H1 (cell line): Measurements from ENCODE around the gene GCK. TPM values are rescaled to one million over a fixed set of nuclear protein-coding genes. Genes with fewer than 3 reads are reported as not detected.

ENCODE experiments used
- CTCF ChIA-PET: fragments of 300-600 bp; sonication (Branson Sonifier 250); formaldehyde crosslinking; loops from one replicate; lab custom pipeline; 2021; ENCODE audit not compliant: partially characterized antibody; lab: Charles Lee
- POLR2A ChIA-PET: fragments of 300-600 bp; sonication (Branson Sonifier 250); formaldehyde crosslinking; loops from one replicate; lab custom pipeline; 2021; ENCODE audit warnings: inconsistent platforms; ENCODE audit not compliant: partially characterized antibody; lab: Charles Lee
- DNase-seq, 2 experiments: peaks; one replicate each; pipeline versions ENCODE4 v3.0.0 to v3.0.0-alpha.2; 2010 to 2022; ENCODE audit warnings: low spot score in 2 of 2, low read depth in 1 of 2, mixed read lengths in 1 of 2
- FAIRE-seq: peaks from 2 replicates; lab custom pipeline; 2011; peaks lifted over from hg19 to GRCh38; lab: Jason Lieb, UNC
- H2AFZ ChIP-seq: 2 replicates; pipeline ENCODE4 v1.8.1; 2012; ENCODE audit warnings: low read length, inconsistent platforms
- H2AK5ac ChIP-seq: 2 replicates; pipeline ENCODE4 v1.6.1; 2013; ENCODE audit warnings: low read depth, low read length
- H2BK120ac ChIP-seq: replicated peaks from 2 replicates; pipeline ENCODE3; 2013; ENCODE audit warnings: low read depth, low read length, inconsistent platforms
- H2BK12ac ChIP-seq: 2 replicates; pipeline ENCODE4 v1.6.1; 2013; ENCODE audit warnings: low read depth, low read length
- H2BK15ac ChIP-seq: 2 replicates; pipeline ENCODE4 v1.6.1; 2013; ENCODE audit warnings: low read length
- H2BK20ac ChIP-seq: 2 replicates; pipeline ENCODE4 v1.6.1; 2013; ENCODE audit warnings: low read length
- H2BK5ac ChIP-seq: 2 replicates; pipeline ENCODE4 v1.6.1; 2013; ENCODE audit warnings: low read depth, low read length
- H3K14ac ChIP-seq: 2 replicates; pipeline ENCODE4 v1.6.1; 2013; ENCODE audit warnings: inconsistent platforms; ENCODE audit not compliant: insufficient read length
- H3K18ac ChIP-seq: 2 replicates; pipeline ENCODE4 v1.6.1; 2013; ENCODE audit warnings: low read length; ENCODE audit errors: extremely low read depth
- H3K23ac ChIP-seq: 2 replicates; pipeline ENCODE4 v1.6.1; 2013; ENCODE audit warnings: inconsistent platforms; ENCODE audit not compliant: insufficient read length
- H3K23me2 ChIP-seq: 2 replicates; pipeline ENCODE4 v1.6.1; 2013; ENCODE audit warnings: low read depth, low read length
- H3K27ac ChIP-seq: 2 replicates; pipeline ENCODE4 v1.6.1; 2011; ENCODE audit warnings: low read depth, low read length, inconsistent platforms
- H3K27me3 ChIP-seq, 4 experiments: replicated peaks in 1 of 4; 1 replicate in 1 of 4; 2 replicates in 3 of 4; pipeline versions ENCODE4 v1.6.1 to v1.8.1; 2011 to 2013; ENCODE audit warnings: low read length in 3 of 4, mild to moderate bottlenecking in 3 of 4, inconsistent platforms in 2 of 4, mixed read lengths in 2 of 4, moderate library complexity in 1 of 4; ENCODE audit not compliant: control insufficient read depth in 3 of 4, insufficient read depth in 3 of 4; ENCODE audit errors: extremely low read depth in 1 of 4
- H3K36me3 ChIP-seq, 4 experiments: 2 replicates each; pipeline versions ENCODE4 v1.6.1 to v1.8.1; 2011 to 2013; ENCODE audit warnings: mild to moderate bottlenecking in 4 of 4, low read length in 3 of 4, moderate library complexity in 2 of 4, control low read depth in 1 of 4, inconsistent platforms in 1 of 4; ENCODE audit not compliant: insufficient read depth in 4 of 4, control insufficient read depth in 2 of 4
- H3K4ac ChIP-seq: replicated peaks from 2 replicates; pipeline ENCODE3; 2013; ENCODE audit warnings: low read length, low read depth, mixed read lengths, inconsistent platforms; ENCODE audit not compliant: insufficient read length
- H3K4me1 ChIP-seq, 4 experiments: replicated peaks in 1 of 4; 1 replicate in 1 of 4; 2 replicates in 3 of 4; pipeline versions ENCODE4 v1.6.1 to v1.8.1; 2011 to 2013; ENCODE audit warnings: low read length in 3 of 4, inconsistent platforms in 2 of 4, mixed read lengths in 1 of 4; ENCODE audit not compliant: insufficient read depth in 4 of 4, control insufficient read depth in 3 of 4
- H3K4me2 ChIP-seq, 2 experiments: 2 replicates each; pipeline versions ENCODE4 v1.6.1 to v1.8.1; 2011 to 2013; ENCODE audit warnings: low read depth in 2 of 2, low read length in 2 of 2, control low read depth in 1 of 2, inconsistent platforms in 1 of 2, mild to moderate bottlenecking in 1 of 2; ENCODE audit not compliant: insufficient read depth in 1 of 2
- H3K4me3 ChIP-seq, 4 experiments: fragments of 200-600, 300-600 bp in 1 of 4; sonication (generic), shearing (Covaris generic), sonication (Bioruptor Twin) in 1 of 4; 2 replicates each; pipeline versions ENCODE4 v1.5.1 to v1.8.1; 2011 to 2016; ENCODE audit warnings: low read length in 4 of 4, low read depth in 3 of 4, control low read depth in 2 of 4, inconsistent platforms in 2 of 4, mild to moderate bottlenecking in 2 of 4, mixed read lengths in 1 of 4, moderate library complexity in 1 of 4; ENCODE audit not compliant: insufficient read depth in 2 of 4; ENCODE audit errors: extremely low read depth in 1 of 4
- H3K56ac ChIP-seq: replicated peaks from 2 replicates; pipeline ENCODE3; 2013; ENCODE audit warnings: low read depth, mild to moderate bottlenecking, mixed read lengths, low read length, inconsistent platforms; ENCODE audit not compliant: insufficient read length
- H3K79me1 ChIP-seq: 2 replicates; pipeline ENCODE4 v1.6.1; 2013; ENCODE audit warnings: low read depth, low read length, control low read depth
- H3K79me2 ChIP-seq, 2 experiments: 2 replicates each; pipeline versions ENCODE4 v1.6.1 to v1.8.1; 2012 to 2013; ENCODE audit warnings: low read length in 2 of 2, mild to moderate bottlenecking in 2 of 2, inconsistent platforms in 1 of 2; ENCODE audit not compliant: insufficient read depth in 2 of 2, control insufficient read depth in 1 of 2
- H3K9ac ChIP-seq, 4 experiments: replicated peaks in 1 of 4; 1 replicate in 1 of 4; 2 replicates in 3 of 4; pipeline versions ENCODE4 v1.6.1 to v1.8.1; 2011 to 2013; ENCODE audit warnings: low read depth in 3 of 4, low read length in 3 of 4, control low read depth in 2 of 4, mild to moderate bottlenecking in 2 of 4, moderate library complexity in 2 of 4, inconsistent platforms in 1 of 4; ENCODE audit errors: extremely low read depth in 1 of 4
- H3K9me3 ChIP-seq, 2 experiments: 2 replicates each; pipeline versions ENCODE4 v1.6.1 to v1.8.1; 2012 to 2013; ENCODE audit warnings: mild to moderate bottlenecking in 2 of 2, moderate library complexity in 2 of 2, control low read depth in 1 of 2, inconsistent platforms in 1 of 2, low read depth in 1 of 2, low read length in 1 of 2, mixed read lengths in 1 of 2; ENCODE audit not compliant: insufficient read depth in 2 of 2
- H4K20me1 ChIP-seq, 2 experiments: replicated peaks in 1 of 2; 2 replicates each; pipeline versions ENCODE3 to v1.8.1; 2011 to 2013; ENCODE audit warnings: inconsistent platforms in 2 of 2, low read length in 2 of 2, mild to moderate bottlenecking in 1 of 2; ENCODE audit not compliant: insufficient read depth in 2 of 2, control insufficient read depth in 1 of 2
- H4K5ac ChIP-seq: 2 replicates; pipeline ENCODE4 v1.6.1; 2013; ENCODE audit warnings: low read length, low read depth, mixed read lengths, inconsistent platforms; ENCODE audit not compliant: insufficient read length
- H4K8ac ChIP-seq: 2 replicates; pipeline ENCODE4 v1.8.0; 2013; ENCODE audit warnings: mild to moderate bottlenecking, moderate library complexity, low read length, inconsistent platforms; ENCODE audit not compliant: insufficient read depth; ENCODE audit errors: extremely low read depth
- H4K91ac ChIP-seq: replicated peaks from 2 replicates; pipeline ENCODE3; 2013; ENCODE audit warnings: low read length, mixed read lengths, inconsistent platforms; ENCODE audit not compliant: insufficient read length
- ASH2L ChIP-seq: fragments of 200-600, 300-600 bp; sonication (generic); IDR thresholded peaks from one replicate; pipeline ENCODE4 v1.7.1; 2017; ENCODE audit warnings: low read length
- CHD1 ChIP-seq: IDR thresholded peaks from 2 replicates; pipeline ENCODE4 v1.6.1; 2012; ENCODE audit warnings: low read depth, low read length, improper control_type of control experiment
- SUZ12 ChIP-seq: fragments of 200-600 bp; sonication (generic); IDR thresholded peaks from 2 replicates; pipeline ENCODE4 v1.6.1; 2012; ENCODE audit warnings: mild to moderate bottlenecking, inconsistent platforms, low read length, moderate library complexity, mixed read lengths
- TAF7 ChIP-seq: optimal IDR thresholded peaks from 2 replicates; pipeline ENCODE3; 2011; ENCODE audit warnings: low read depth, mild to moderate bottlenecking, inconsistent platforms, low read length, moderate library complexity, borderline replicate concordance
- WGBS, 2 experiments: shearing (Covaris generic) in 1 of 2; methylation state at CpG; one replicate each; pipeline versions ENCODE4 v1.1.6 to v1.1.7; 2013 to 2015; ENCODE audit warnings: low lambda C conversion rate in 2 of 2, mixed read lengths in 2 of 2, inconsistent platforms in 1 of 2, low coverage in 1 of 2, missing lambda C conversion rate in 1 of 2; ENCODE audit not compliant: insufficient replicate concordance in 2 of 2, insufficient coverage in 1 of 2, insufficient read length in 1 of 2; ENCODE audit errors: extremely low coverage in 1 of 2, missing lambda C conversion rate in 1 of 2; 5-methylcytosine and 5-hydroxymethylcytosine counted together
- polyA plus RNA-seq, 7 experiments: library from polyadenylated mRNA; depleted of rRNA in 3 of 7; stranded (reverse) in 5 of 7; unstranded in 2 of 7; fragments of >200 nt in 5 of 7; fragments of 200-250 nt in 2 of 7; gene quantifications; 1 replicate in 5 of 7; 2 replicates in 1 of 7; 4 replicates in 1 of 7; pipeline versions ENCODE4 v1.2.1 to v1.2.3, GENCODE V29; 2011 to 2013; ENCODE audit warnings: missing spikeins in 2 of 7, mixed read lengths in 2 of 7
- total RNA-seq: library from RNA; stranded (reverse); fragmentation: NEBNext Ultra II Directional; extraction: Animal tissue kit (Norgen Biotek cat#: 25700); gene quantifications from 2 replicates; pipeline ENCODE4 v1.2.1, GENCODE V29; 2021

Gene GCK
- total and polyA plus RNA-seq, 2 of the 8 experiments (the other 6 are each of a cell fraction or from before 2014, with no cell fraction given), result 2.4 to 4.9 TPM

GRCh38 chr7:44180631-44181030 is 8.6 kb downstream of the GCK start:
- H3K4me3 ChIP-seq, result no peak overlapping the region
- no peak overlapping the region for H2BK120ac ChIP-seq
- ChIA-PET POLR2A (no interaction called here), CTCF (no interaction called here)
- H3K23me2 ChIP-seq, result no peaks in the 10 kb centered on the region
- no peak overlapping the region for H4K5ac ChIP-seq
- H3K4me1 ChIP-seq, result peaks cover 0 to 6% (median 3%) of the 10 kb centered on the region in 4 experiments; a peak in 4 of 7 replicates
- no peaks in the 10 kb centered on the region for H3K79me1 ChIP-seq
- H2AK5ac ChIP-seq, result no peak overlapping the region
- H4K91ac ChIP-seq, result no peak overlapping the region
- H3K56ac ChIP-seq, result no peak overlapping the region
- H3K36me3 ChIP-seq, result no peaks in the 10 kb centered on the region
- no peak overlapping the region for H3K4me2 ChIP-seq
- no peaks in the 10 kb centered on the region; a peak in 1 of 7 replicates for H3K27me3 ChIP-seq
- no peak for FAIRE-seq
- H2BK5ac ChIP-seq, result no peak overlapping the region
- no peak overlapping the region for H3K14ac ChIP-seq
- WGBS, 2 experiments, result 81% methylated on average over 3 of the region's 3 CpGs; no CpG with 5 or more reads in 1 of the 2 experiments
- H3K9me3 ChIP-seq, result peaks cover 10 to 12% of the 10 kb centered on the region in 2 experiments; a peak in 2 of 4 replicates
- H2BK12ac ChIP-seq, result no peak overlapping the region
- no peaks in the 10 kb centered on the region for H4K20me1 ChIP-seq
- no peak for TF ChIP-seq TAF7
- no peak for TF ChIP-seq ASH2L
- no peak for TF ChIP-seq CHD1
- no peak for TF ChIP-seq SUZ12
- H2BK20ac ChIP-seq, result no peak overlapping the region
- H3K18ac ChIP-seq, result no peak overlapping the region
- no peak overlapping the region for H3K27ac ChIP-seq
- no peak overlapping the region for H2AFZ ChIP-seq
- H3K79me2 ChIP-seq, result no peaks in the 10 kb centered on the region
- no peak overlapping the region for H3K23ac ChIP-seq
- no peak overlapping the region for H3K9ac ChIP-seq
- no peak for DNase-seq
- H4K8ac ChIP-seq, result no peak overlapping the region
- no peak overlapping the region for H3K4ac ChIP-seq
- 0 out of 2 replicates have a peak overlapping the region, but pooled peaks have one; percentile 5 for H2BK15ac ChIP-seq
